Panc1 (cell line): ENCODE data around the gene ZNF319. TPM values are rescaled to one million over a fixed set of nuclear protein-coding genes. Genes with fewer than 3 reads are reported as not detected.

Experiments used
- ATAC-seq: fragments of 200-7000 bp; cut with Tn5 transposase; 2 replicates; pipeline ENCODE4 v1.9.1; 2020; ENCODE audit warnings: mild to moderate bottlenecking, moderate library complexity
- BruUV-seq: library from RNA; stranded (reverse); fragments of 400-500 nt; replicated peaks from 2 replicates; lab custom pipeline; 2021; lab: Mats Ljungman, UMichigan
- CTCF ChIA-PET: fragments of 300-600 bp; sonication (Branson Sonifier 250); formaldehyde crosslinking; loops from one replicate; lab custom pipeline; 2022; ENCODE audit warnings: antibody characterized with exemption; lab: Charles Lee
- POLR2A ChIA-PET: fragments of 300-600 bp; sonication (Branson Sonifier 250); formaldehyde crosslinking; loops from one replicate; lab custom pipeline; 2022; ENCODE audit warnings: antibody characterized with exemption; lab: Charles Lee
- DNase-seq: peaks from one replicate; pipeline ENCODE4 v3.0.0-alpha.2; 2010; ENCODE audit warnings: low read depth, low spot score
- H3K27ac ChIP-seq: 2 replicates; pipeline ENCODE4 v1.5.1; 2011; ENCODE audit warnings: mild to moderate bottlenecking, low read length, inconsistent platforms
- H3K27me3 ChIP-seq: fragments of 200-500 bp; sonication (Bioruptor generic); 2 replicates; pipeline ENCODE4 v1.6.0; 2014; ENCODE audit warnings: low read length, inconsistent platforms; ENCODE audit not compliant: control insufficient read depth, insufficient read depth
- H3K36me3 ChIP-seq: fragments of 200-500 bp; sonication (Bioruptor generic); 2 replicates; pipeline ENCODE4 v1.5.1; 2014; ENCODE audit warnings: inconsistent platforms, mild to moderate bottlenecking, low read length, moderate library complexity; ENCODE audit not compliant: control insufficient read depth, insufficient read depth
- H3K4me1 ChIP-seq: 2 replicates; pipeline ENCODE4 v1.5.1; 2011; ENCODE audit warnings: inconsistent platforms, mild to moderate bottlenecking, low read length, moderate library complexity; ENCODE audit not compliant: control insufficient read depth, insufficient read depth
- H3K4me3 ChIP-seq, 2 experiments: 2 replicates each; pipeline ENCODE4 v1.5.1; 2011 to 2012; ENCODE audit warnings: low read depth in 2 of 2, low read length in 2 of 2, mild to moderate bottlenecking in 2 of 2, inconsistent platforms in 1 of 2, moderate library complexity in 1 of 2
- H3K9me3 ChIP-seq: fragments of 200-500 bp; sonication (Bioruptor generic); 2 replicates; pipeline ENCODE4 v1.5.1; 2014; ENCODE audit warnings: low read depth, mild to moderate bottlenecking, inconsistent platforms, low read length, moderate library complexity; ENCODE audit not compliant: control insufficient read depth, insufficient read depth
- POLR2AphosphoS5 ChIP-seq: IDR thresholded peaks from 2 replicates; pipeline ENCODE4 v1.6.1; 2012; ENCODE audit warnings: mild to moderate bottlenecking, low read depth, low read length, moderate library complexity
- REST ChIP-seq, 2 experiments: IDR thresholded peaks; 2 replicates each; pipeline ENCODE4 v1.6.1; 2011 to 2012; ENCODE audit warnings: low read depth in 2 of 2, control low read depth in 1 of 2, low read length in 1 of 2, mild to moderate bottlenecking in 1 of 2, moderate library complexity in 1 of 2; ENCODE audit not compliant: insufficient read depth in 1 of 2
- SIN3A ChIP-seq: IDR thresholded peaks from 2 replicates; pipeline ENCODE4 v1.6.1; 2012; ENCODE audit warnings: low read depth, mild to moderate bottlenecking, low read length, moderate library complexity, borderline replicate concordance; ENCODE audit not compliant: insufficient read depth
- TCF7L2 ChIP-seq: IDR thresholded peaks from 2 replicates; pipeline ENCODE4 v1.6.1; 2011; ENCODE audit warnings: mild to moderate bottlenecking, low read depth, low read length, inconsistent platforms
- in situ Hi-C: cut with HindIII; loops from 2 replicates; pipeline ENCODE4 v1.10.0; 2016; ENCODE audit warnings: low sequenced_read_pairs, low pct_unique_long_range_greater_than_20kb
- intact Hi-C: fragments of 100-400 bp; cut with micrococcal nuclease; formaldehyde crosslinking; loops from one replicate; pipeline ENCODE4 v1.10.0; 2022; ENCODE audit not compliant: unreplicated experiment
- total RNA-seq: library from RNA; stranded (reverse); gene quantifications from one replicate; pipeline ENCODE4 v1.2.1, GENCODE V29; 2021; ENCODE audit not compliant: unreplicated experiment
- TF ChIP-seq, protein P1 (sequence below): fragments of 450-650 bp; IDR thresholded peaks from 2 replicates; pipeline ENCODE4 v1.5.1; 2017; ENCODE audit warnings: mild to moderate bottlenecking

The ZNF319 gene
- total RNA-seq, 1 experiment from 2014 or later = 6.5 TPM

- TF ChIP-seq TCF7L2 (no peak), POLR2AphosphoS5 (no peak), SIN3A (no peak), REST (IDR thresholded peaks at IDR 0.05; ENCODE audit: insufficient read depth in 1 of 2, low read depth in 2 of 2, low read length in 1 of 2) (no peak)
- TF ChIP-seq, protein P1, sequence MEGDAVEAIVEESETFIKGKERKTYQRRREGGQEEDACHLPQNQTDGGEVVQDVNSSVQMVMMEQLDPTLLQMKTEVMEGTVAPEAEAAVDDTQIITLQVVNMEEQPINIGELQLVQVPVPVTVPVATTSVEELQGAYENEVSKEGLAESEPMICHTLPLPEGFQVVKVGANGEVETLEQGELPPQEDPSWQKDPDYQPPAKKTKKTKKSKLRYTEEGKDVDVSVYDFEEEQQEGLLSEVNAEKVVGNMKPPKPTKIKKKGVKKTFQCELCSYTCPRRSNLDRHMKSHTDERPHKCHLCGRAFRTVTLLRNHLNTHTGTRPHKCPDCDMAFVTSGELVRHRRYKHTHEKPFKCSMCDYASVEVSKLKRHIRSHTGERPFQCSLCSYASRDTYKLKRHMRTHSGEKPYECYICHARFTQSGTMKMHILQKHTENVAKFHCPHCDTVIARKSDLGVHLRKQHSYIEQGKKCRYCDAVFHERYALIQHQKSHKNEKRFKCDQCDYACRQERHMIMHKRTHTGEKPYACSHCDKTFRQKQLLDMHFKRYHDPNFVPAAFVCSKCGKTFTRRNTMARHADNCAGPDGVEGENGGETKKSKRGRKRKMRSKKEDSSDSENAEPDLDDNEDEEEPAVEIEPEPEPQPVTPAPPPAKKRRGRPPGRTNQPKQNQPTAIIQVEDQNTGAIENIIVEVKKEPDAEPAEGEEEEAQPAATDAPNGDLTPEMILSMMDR = no peak
- ChIA-PET CTCF (no interaction called here), POLR2A (no interaction called here)
- ATAC-seq (no peak), DNase-seq (no peak)
- Histone ChIP-seq H3K27me3 (no peaks in the 10 kb centered on the region), H3K4me3 (no peak overlapping the region), H3K27ac (no peak overlapping the region), H3K4me1 (no peaks in the 10 kb centered on the region), H3K9me3 (no peaks in the 10 kb centered on the region), H3K36me3 (no peaks in the 10 kb centered on the region)
- intact Hi-C loops (no loop called here), in situ Hi-C loops (no loop called here)
- no TSS peak for BruUV-seq
These were observed 40.2 kb downstream of the ZNF319 start for GRCh38 chr16:57960310-57960709.

- H3K27me3 ChIP-seq = no peaks in the 10 kb centered on the region
- in situ Hi-C loops = no loop called here
- no peak overlapping the region for H3K4me3 ChIP-seq
- intact Hi-C loops = no loop called here
- no TSS peak for BruUV-seq
- no peaks in the 10 kb centered on the region for H3K9me3 ChIP-seq
- H3K4me1 ChIP-seq = no peaks in the 10 kb centered on the region
- TF ChIP-seq SIN3A (no peak), REST (IDR thresholded peaks at IDR 0.05; ENCODE audit: insufficient read depth in 1 of 2, low read depth in 2 of 2, low read length in 1 of 2) (no peak), TCF7L2 (no peak), POLR2AphosphoS5 (no peak)
- TF ChIP-seq, protein P1 = no peak
- H3K27ac ChIP-seq = no peak overlapping the region
- ATAC-seq (no peak), DNase-seq (no peak)
- POLR2A ChIA-PET = no interaction called here
- H3K36me3 ChIP-seq = no peaks in the 10 kb centered on the region
- CTCF ChIA-PET = no interaction called here
These were observed 40.7 kb downstream of the ZNF319 start for GRCh38 chr16:57959804-57960203.
